Progenitor cell of endocrine pancreas (in vitro differentiated cells): ENCODE results near the gene SLC23A1. TPM values are rescaled to one million over a fixed set of nuclear protein-coding genes. Genes with fewer than 3 reads are reported as not detected.
"Not testable (repeated sequence)": the region's sequence is repeated elsewhere in the genome, so short reads cannot be mapped to it uniquely, and the experiment has no call there.

Source experiments
- DNase-seq: peaks from one replicate; pipeline ENCODE4 v3.0.0; 2021; ENCODE audit warnings: low spot score; ENCODE audit not compliant: unreplicated experiment
- H3K27ac Mint-ChIP-seq: 2 replicates; pipeline ENCODE4 v1.8.0; 2021; ENCODE audit warnings: mild to moderate bottlenecking, moderate library complexity, mixed read lengths
- H3K27me3 Mint-ChIP-seq: 2 replicates; pipeline ENCODE4 v1.8.0; 2021; ENCODE audit warnings: mixed read lengths
- H3K36me3 Mint-ChIP-seq: 2 replicates; pipeline ENCODE4 v1.8.0; 2022; ENCODE audit warnings: mixed read lengths; ENCODE audit not compliant: insufficient read depth
- H3K4me1 Mint-ChIP-seq: 2 replicates; pipeline ENCODE4 v1.8.0; 2021; ENCODE audit warnings: low read depth, mixed read lengths
- H3K4me3 Mint-ChIP-seq: 2 replicates; pipeline ENCODE4 v1.8.0; 2021; ENCODE audit warnings: low read depth, mild to moderate bottlenecking, moderate library complexity, mixed read lengths
- H3K9me3 Mint-ChIP-seq: 2 replicates; pipeline ENCODE4 v1.8.0; 2021; ENCODE audit warnings: low read depth, mixed read lengths
- total RNA-seq: library from RNA; stranded (reverse); gene quantifications from 2 replicates; pipeline ENCODE4 v1.2.1, GENCODE V29; 2021
- TF ChIP-seq, protein P1 (sequence below): fragments of 200-600 bp; sonication (generic); IDR thresholded peaks from one replicate; pipeline ENCODE4 v1.5.0; 2021; ENCODE audit warnings: antibody characterized with exemption, mild to moderate bottlenecking; ENCODE audit not compliant: unreplicated experiment

The SLC23A1 gene
- total RNA-seq, 1 donor from 2014 or later, result 0.48 TPM

DNA sequence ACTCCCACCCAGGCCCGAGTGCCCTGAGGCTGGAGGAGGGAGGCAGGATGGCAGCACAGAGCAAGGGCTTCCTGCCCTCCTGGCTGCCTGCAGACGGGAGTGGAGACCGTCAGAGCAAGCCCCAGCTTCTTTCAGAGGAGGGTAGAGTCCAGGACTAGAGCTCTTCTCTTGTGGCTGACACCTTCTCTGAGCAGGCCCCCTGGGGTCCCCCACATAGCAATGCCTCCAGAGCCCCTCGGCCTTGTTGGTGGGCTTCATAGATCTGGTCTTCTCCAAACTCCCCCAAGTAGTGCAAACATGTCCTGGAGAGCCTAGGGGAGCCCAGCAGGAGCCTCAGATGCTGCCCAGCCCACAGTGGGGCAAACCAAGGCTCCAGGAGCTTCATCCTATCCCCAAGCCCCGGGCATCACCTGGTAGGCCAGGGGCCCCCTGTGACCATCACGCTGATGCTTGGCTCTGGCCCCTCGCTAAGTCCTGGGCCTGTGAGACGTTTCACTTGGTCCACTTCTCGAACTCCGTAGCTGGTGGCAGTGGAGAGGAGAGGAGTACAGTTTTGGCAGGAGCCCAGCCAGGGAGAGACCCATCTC is 4.6 kb upstream of the SLC23A1 start:
- Mint-ChIP-seq H3K27me3 (peaks cover 22% of the 10 kb centered on the region), H3K36me3 (no peaks in the 10 kb centered on the region), H3K27ac (no peak overlapping the region), H3K9me3 (no peaks in the 10 kb centered on the region), H3K4me1 (peaks cover 10% of the 10 kb centered on the region), H3K4me3 (no peak overlapping the region)
- no peak for DNase-seq
- TF ChIP-seq, protein P1, sequence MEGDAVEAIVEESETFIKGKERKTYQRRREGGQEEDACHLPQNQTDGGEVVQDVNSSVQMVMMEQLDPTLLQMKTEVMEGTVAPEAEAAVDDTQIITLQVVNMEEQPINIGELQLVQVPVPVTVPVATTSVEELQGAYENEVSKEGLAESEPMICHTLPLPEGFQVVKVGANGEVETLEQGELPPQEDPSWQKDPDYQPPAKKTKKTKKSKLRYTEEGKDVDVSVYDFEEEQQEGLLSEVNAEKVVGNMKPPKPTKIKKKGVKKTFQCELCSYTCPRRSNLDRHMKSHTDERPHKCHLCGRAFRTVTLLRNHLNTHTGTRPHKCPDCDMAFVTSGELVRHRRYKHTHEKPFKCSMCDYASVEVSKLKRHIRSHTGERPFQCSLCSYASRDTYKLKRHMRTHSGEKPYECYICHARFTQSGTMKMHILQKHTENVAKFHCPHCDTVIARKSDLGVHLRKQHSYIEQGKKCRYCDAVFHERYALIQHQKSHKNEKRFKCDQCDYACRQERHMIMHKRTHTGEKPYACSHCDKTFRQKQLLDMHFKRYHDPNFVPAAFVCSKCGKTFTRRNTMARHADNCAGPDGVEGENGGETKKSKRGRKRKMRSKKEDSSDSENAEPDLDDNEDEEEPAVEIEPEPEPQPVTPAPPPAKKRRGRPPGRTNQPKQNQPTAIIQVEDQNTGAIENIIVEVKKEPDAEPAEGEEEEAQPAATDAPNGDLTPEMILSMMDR, result no peak

DNA sequence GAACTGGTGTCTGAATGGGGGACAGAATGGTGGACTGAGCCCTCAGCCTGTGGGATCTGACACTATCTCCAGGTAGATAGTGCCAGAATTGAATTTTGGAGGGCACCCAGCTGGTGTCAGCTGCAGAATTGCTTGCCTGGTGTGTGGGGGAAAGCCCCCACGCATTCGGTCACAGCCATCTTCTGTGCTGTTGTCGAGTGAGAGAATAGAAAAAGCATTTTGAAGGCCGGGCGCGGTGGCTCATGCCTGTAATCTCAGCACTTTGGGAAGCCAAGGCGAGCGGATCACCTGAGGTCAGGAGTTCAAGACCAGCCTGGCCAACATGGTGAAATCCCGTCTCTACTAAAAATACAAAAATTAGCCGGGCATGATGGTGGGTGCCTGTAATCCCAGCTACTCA is 3.9 kb upstream of the SLC23A1 start:
- not testable (repeated sequence) for H3K4me3 Mint-ChIP-seq, H3K9me3 Mint-ChIP-seq, H3K27ac Mint-ChIP-seq, DNase-seq, H3K36me3 Mint-ChIP-seq
- H3K4me1 Mint-ChIP-seq, result peaks cover 17% of the 10 kb centered on the region
- peaks cover 20% of the 10 kb centered on the region for H3K27me3 Mint-ChIP-seq

DNA sequence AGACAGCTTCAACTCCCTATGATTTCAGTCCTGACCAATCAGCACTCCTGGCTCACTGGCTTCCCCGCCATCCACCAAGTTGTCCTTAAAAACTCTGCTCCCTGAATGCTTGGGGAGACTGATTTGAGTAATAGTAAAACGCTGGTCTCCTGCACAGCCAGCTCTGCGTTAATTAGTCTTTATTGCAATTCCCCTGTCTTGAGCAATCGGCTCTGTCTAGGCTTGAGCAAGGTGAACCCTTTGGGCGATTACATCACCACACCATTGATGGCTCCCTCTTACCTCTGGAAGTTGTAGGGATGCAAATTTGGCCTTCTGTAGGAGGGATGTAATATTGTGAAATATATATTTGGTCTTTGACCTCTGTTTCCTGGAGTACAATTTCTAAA is 2.9 kb upstream of the SLC23A1 start:
- no peak overlapping the region for H3K27ac Mint-ChIP-seq
- no peaks in the 10 kb centered on the region for H3K36me3 Mint-ChIP-seq
- TF ChIP-seq, protein P1, result no peak
- no peak overlapping the region for H3K4me3 Mint-ChIP-seq
- no peak for DNase-seq
- no peaks in the 10 kb centered on the region for H3K9me3 Mint-ChIP-seq
- peaks cover 11% of the 10 kb centered on the region for H3K27me3 Mint-ChIP-seq
- peaks cover 17% of the 10 kb centered on the region for H3K4me1 Mint-ChIP-seq

DNA sequence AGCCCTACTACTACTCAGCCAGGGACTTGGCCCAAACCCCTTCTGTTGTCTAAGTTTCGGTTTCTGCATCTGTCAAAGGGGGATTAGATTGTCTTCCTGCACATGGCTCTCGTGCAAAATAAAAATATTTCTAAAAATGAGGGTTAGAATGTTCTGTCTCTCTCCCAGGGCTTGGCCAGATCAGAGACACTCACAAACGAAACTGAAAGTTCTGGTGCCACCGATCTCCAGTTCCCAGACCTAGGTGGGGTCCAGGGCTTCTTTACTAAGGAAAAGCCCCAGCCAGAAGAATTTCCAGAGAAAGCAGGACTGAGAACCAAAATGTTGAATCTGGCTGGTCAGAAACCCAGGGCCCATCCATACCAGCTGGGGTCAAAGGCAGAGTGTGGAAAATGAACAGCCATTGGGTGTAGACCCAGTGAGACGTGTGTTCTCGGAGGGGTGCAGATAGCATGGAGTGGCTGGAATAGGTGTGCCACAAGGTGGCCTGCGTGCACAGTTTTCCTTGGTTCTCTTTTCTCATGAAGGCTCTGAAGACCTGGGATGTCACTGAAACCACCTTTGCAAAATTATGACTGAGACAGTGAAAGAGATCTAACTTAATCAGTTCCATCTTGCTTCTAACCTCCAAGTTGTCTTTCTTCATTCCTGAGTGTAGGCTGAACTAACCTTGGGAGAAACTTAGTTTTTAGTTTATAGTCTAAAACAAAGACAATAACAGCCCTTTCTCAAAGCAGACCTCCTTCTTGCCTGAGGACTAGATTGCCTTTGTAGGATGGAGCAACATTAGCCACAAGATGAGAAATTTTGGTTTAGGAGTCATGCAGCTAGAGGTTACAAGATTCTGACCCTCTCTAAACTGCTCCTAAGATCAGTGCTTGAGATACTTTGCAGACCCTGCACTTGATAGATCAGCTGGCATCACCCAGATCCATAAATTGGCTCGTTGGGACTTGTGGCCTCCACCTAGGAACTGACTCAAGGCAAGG is 2.3 kb upstream of the SLC23A1 start:
- Mint-ChIP-seq H3K36me3 (no peaks in the 10 kb centered on the region), H3K4me3 (no peak overlapping the region), H3K27ac (no peak overlapping the region), H3K4me1 (peaks cover 17% of the 10 kb centered on the region), H3K27me3 (peaks cover 6% of the 10 kb centered on the region), H3K9me3 (no peaks in the 10 kb centered on the region)
- TF ChIP-seq, protein P1, result no peak
- no peak for DNase-seq

DNA sequence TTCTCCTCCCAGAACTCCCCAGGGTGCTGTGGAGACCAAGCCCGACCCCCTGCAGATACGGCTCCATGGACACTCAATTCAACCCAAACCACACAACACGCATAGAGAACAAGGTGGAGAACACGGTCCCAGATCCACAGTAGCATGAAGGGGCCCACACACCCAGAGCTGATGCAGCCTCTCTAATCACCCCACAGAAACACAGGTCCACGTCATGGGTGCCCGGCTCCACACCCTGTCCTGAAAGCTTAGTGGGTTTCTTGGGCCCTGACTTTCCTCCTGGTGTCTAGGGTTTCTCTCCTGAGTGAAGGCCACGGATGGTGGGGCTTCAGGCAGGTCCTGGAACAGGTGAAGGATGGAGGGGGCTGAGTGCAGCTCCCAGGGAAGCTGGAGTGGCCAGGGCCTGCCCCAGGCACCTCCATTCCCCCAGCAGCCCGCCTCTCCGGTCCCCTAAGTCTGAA is 1.5 kb upstream of the SLC23A1 start:
- H3K27me3 Mint-ChIP-seq, result peaks cover 3% of the 10 kb centered on the region
- no peaks in the 10 kb centered on the region for H3K36me3 Mint-ChIP-seq
- DNase-seq, result no peak
- no peak overlapping the region for H3K27ac Mint-ChIP-seq
- no peaks in the 10 kb centered on the region for H3K9me3 Mint-ChIP-seq
- TF ChIP-seq, protein P1, result no peak
- H3K4me1 Mint-ChIP-seq, result peaks cover 17% of the 10 kb centered on the region
- H3K4me3 Mint-ChIP-seq, result no peak overlapping the region
